ENCODE results near the gene SMYD1. TPM values are rescaled to one million over a fixed set of nuclear protein-coding genes. Genes with fewer than 3 reads are reported as not detected.

The SMYD1 gene
- total RNA-seq, 1 experiment from 2014 or later: not detected

GRCh38 chr2:88141952-88142351 lies 74.3 kb downstream of the SMYD1 start:
- Histone ChIP-seq H2AFZ (ENCODE audit: low read depth, low read length, poor library complexity, severe bottlenecking) (no peak overlapping the region), H3K9me3 (ENCODE audit: control insufficient read depth in 1 of 2, insufficient read depth in 1 of 2, low read depth in 1 of 2, low read length in 2 of 2) (no peaks in the 10 kb centered on the region), H4K20me1 (ENCODE audit: insufficient read depth) (no peaks in the 10 kb centered on the region), H3K36me3 (ENCODE audit: control insufficient read depth in 1 of 2, insufficient read depth in 2 of 2, low read length in 2 of 2) (no peaks in the 10 kb centered on the region), H3K27ac (ENCODE audit: low read depth, low read length) (no peak overlapping the region), H3K4me3 (replicated peaks in 1 of 2; ENCODE audit: low read depth in 1 of 2, low read length in 2 of 2) (no peak overlapping the region), H3K79me2 (ENCODE audit: insufficient read depth, low read length) (no peaks in the 10 kb centered on the region), H3K9me2 (ENCODE audit: insufficient read depth) (no peaks in the 10 kb centered on the region), H3K9ac (ENCODE audit: low read length) (no peak overlapping the region), H3K4me2 (ENCODE audit: low read length) (no peak overlapping the region), H3K27me3 (ENCODE audit: insufficient read depth, low read length) (peaks cover 3% of the 10 kb centered on the region; the same call in 1 of the 2 replicates), H3K4me1 (ENCODE audit: control insufficient read depth in 1 of 2, insufficient read depth in 2 of 2, low read length in 2 of 2) (no peaks in the 10 kb centered on the region)
- intact Hi-C loops (cut with micrococcal nuclease): no loop called here
- BruUV-seq (replicated peaks): no TSS peak
- DNase-seq (ENCODE audit: low read depth, low spot score): no peak
- CTCF ChIA-PET: no interaction called here
- no peak for ATAC-seq
- POLR2A ChIA-PET: no interaction called here
- TF ChIP-seq RAD21 (IDR thresholded peaks at IDR 0.05; ENCODE audit: low read depth): no peak
- no peak for TF ChIP-seq ZBTB33 (IDR thresholded peaks at IDR 0.05; ENCODE audit: extremely low read depth, insufficient replicate concordance, low read length)
- no peak for TF ChIP-seq POLR2AphosphoS5 (IDR thresholded peaks at IDR 0.05; ENCODE audit: low read depth, low read length)
- TF ChIP-seq, protein P1, sequence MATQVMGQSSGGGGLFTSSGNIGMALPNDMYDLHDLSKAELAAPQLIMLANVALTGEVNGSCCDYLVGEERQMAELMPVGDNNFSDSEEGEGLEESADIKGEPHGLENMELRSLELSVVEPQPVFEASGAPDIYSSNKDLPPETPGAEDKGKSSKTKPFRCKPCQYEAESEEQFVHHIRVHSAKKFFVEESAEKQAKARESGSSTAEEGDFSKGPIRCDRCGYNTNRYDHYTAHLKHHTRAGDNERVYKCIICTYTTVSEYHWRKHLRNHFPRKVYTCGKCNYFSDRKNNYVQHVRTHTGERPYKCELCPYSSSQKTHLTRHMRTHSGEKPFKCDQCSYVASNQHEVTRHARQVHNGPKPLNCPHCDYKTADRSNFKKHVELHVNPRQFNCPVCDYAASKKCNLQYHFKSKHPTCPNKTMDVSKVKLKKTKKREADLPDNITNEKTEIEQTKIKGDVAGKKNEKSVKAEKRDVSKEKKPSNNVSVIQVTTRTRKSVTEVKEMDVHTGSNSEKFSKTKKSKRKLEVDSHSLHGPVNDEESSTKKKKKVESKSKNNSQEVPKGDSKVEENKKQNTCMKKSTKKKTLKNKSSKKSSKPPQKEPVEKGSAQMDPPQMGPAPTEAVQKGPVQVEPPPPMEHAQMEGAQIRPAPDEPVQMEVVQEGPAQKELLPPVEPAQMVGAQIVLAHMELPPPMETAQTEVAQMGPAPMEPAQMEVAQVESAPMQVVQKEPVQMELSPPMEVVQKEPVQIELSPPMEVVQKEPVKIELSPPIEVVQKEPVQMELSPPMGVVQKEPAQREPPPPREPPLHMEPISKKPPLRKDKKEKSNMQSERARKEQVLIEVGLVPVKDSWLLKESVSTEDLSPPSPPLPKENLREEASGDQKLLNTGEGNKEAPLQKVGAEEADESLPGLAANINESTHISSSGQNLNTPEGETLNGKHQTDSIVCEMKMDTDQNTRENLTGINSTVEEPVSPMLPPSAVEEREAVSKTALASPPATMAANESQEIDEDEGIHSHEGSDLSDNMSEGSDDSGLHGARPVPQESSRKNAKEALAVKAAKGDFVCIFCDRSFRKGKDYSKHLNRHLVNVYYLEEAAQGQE (IDR thresholded peaks at IDR 0.05; ENCODE audit: low read depth): no peak
- TF ChIP-seq EZH2phosphoT487 (IDR thresholded peaks at IDR 0.05; ENCODE audit: borderline replicate concordance): no peak
- no peak for TF ChIP-seq SP1 (IDR thresholded peaks at IDR 0.05; ENCODE audit: low read depth)
- RAD21 ChIA-PET (ENCODE audit: low non-redundant PET in 1 of 2, low total read pairs in 2 of 2, uncharacterized antibody in 2 of 2, unreplicated experiment in 2 of 2): no interaction called here

Measured in HCT116 (cell line).